Mucosa of descending colon (tissue), 3 donors: Measurements from ENCODE around the gene TTC9C. TPM values are rescaled to one million over a fixed set of nuclear protein-coding genes. Genes with fewer than 3 reads are reported as not detected.

ENCODE experiments used
- ATAC-seq: fragments of 200-7000 bp; cut with Tn5 transposase; one replicate; pipeline ENCODE4 v1.9.1; 2020; ENCODE audit warnings: mild to moderate bottlenecking, moderate library complexity
- DNase-seq, 3 donors: peaks; one replicate each; pipeline ENCODE4 v3.0.0-alpha.2; 2020
- H3K36me3 ChIP-seq: fragments of 200-600 bp; one replicate; pipeline ENCODE4 v1.8.0; 2021; ENCODE audit warnings: low read depth, mild to moderate bottlenecking
- H3K4me1 ChIP-seq: fragments of 200-600 bp; one replicate; pipeline ENCODE4 v1.8.0; 2021; ENCODE audit warnings: low read depth, mild to moderate bottlenecking
- H3K4me3 ChIP-seq: fragments of 200-600 bp; one replicate; pipeline ENCODE4 v1.8.0; 2021; ENCODE audit warnings: mild to moderate bottlenecking
- H3K9me3 ChIP-seq: fragments of 200-600 bp; one replicate; pipeline ENCODE4 v1.8.0; 2021; ENCODE audit warnings: mild to moderate bottlenecking
- CTCF ChIP-seq: fragments of 200-600 bp; IDR thresholded peaks from one replicate; pipeline ENCODE4 v1.8.0; 2022; ENCODE audit warnings: antibody characterized with exemption, mild to moderate bottlenecking
- intact Hi-C, 2 donors: fragments of 100-400 bp; cut with DNase I in 1 of 2; cut with micrococcal nuclease in 1 of 2; formaldehyde crosslinking; loops; one replicate each; pipeline versions ENCODE4 v1.11.0 to v1.11.1; 2022; cut with DNase I, micrococcal nuclease
- long read RNA-seq, 2 donors: library from polyadenylated mRNA; unstranded; transcript quantifications; one replicate each; pipeline ENCODE4 v2.0.0, GENCODE V29; 2019 to 2021
- total RNA-seq, 3 donors: library from RNA; stranded (reverse); fragmentation: NEBNext Ultra II Directional in 2 of 3; extraction: Animal tissue kit (Norgen Biotek cat#: 25700) in 2 of 3; gene quantifications; one replicate each; pipeline versions ENCODE4 v1.2.1 to v1.2.4, GENCODE V29; 2021 to 2023
- donor health status: DM: no; HTN: no; CAD: no; lungs with moderate emphysema.
- donor health status: DM: no; HTN: no; CAD: no.
- donor health status: DM: no; HTN: yes; CAD: no.

TTC9C gene, protein sequence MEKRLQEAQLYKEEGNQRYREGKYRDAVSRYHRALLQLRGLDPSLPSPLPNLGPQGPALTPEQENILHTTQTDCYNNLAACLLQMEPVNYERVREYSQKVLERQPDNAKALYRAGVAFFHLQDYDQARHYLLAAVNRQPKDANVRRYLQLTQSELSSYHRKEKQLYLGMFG
- total RNA-seq = 10 to 100 TPM; 27.7 to 31.8 (median 29.3) TPM
- long read RNA-seq, donor 1, transcript TTC9C-202 (3 exons, 1,080 nt) = major isoform, 5 of 5 reads
- long read RNA-seq, donor 1, partial matches to known transcripts = 0 of 5 reads
- long read RNA-seq, donor 1, other reads (novel, unspliced or antisense) = 0 of 5 reads
- long read RNA-seq, donor 2, partial matches to known transcripts = 0 of 5 reads
- long read RNA-seq, donor 2, other reads (novel, unspliced or antisense) = 3 of 5 reads

- TF ChIP-seq CTCF = no peak
- Histone ChIP-seq H3K4me3 (peak within 1 kb of the TSS; percentile 90), H3K4me1 (peaks cover 35% of the 10 kb centered on the region), H3K36me3 (no peaks in the 10 kb centered on the region), H3K9me3 (no peaks in the 10 kb centered on the region)
- ATAC-seq = peak; percentile 67
- intact Hi-C loops = no loop called here
- DNase-seq = peak; percentile 89 to 94 (median 92)
These were observed at the start of gene TTC9C for GRCh38 chr11:62728171-62728988. TSS of gene TTC9C (plus strand) at chr11:62728486. CDS start at chr11:62728849, 363 bp downstream.

GRCh38 chr11:62678770-62679696, 49.3 kb upstream of the TTC9C start, which contains the start of gene UBXN1:
TSS of gene UBXN1 (minus strand) at chr11:62679073. CDS start at chr11:62678923, 150 bp downstream.
- DNase-seq (peak; percentile 90 to 94 (median 93)), ATAC-seq (peak; percentile 91)
- intact Hi-C loops = no loop called here
- no peak for TF ChIP-seq CTCF
- Histone ChIP-seq H3K4me3 (peak within 1 kb of the TSS; percentile 99), H3K36me3 (no peaks in the 10 kb centered on the region), H3K9me3 (no peaks in the 10 kb centered on the region), H3K4me1 (peaks cover 19% of the 10 kb centered on the region)

DNA sequence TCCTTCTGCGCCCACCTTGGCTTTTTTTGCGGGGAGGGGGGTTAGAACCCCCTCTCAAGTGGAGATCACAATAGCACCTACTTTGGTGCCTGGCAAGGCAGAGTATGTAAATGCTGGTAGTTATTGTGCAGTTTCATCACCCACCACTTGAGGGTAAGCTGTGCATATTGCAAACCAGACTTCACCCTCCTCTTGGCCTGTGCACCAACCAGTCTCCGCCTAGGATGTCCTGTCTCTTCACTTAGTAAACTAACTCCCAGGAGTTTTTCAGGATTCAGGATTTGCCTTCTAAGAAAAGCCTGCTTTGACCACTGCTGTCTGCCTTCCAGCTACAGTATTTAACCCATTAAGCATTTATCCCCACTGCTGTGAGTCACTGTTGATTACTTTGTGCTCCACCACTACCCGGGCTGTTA, 47.5 kb upstream of the TTC9C start:
- no peak overlapping the region for H3K4me3 ChIP-seq
- H3K4me1 ChIP-seq = peaks cover 19% of the 10 kb centered on the region
- DNase-seq = peak in 2 of 3 donors; percentile 34 to 65
- intact Hi-C loops = no loop called here
- ATAC-seq = peak; percentile 78
- no peaks in the 10 kb centered on the region for H3K36me3 ChIP-seq
- H3K9me3 ChIP-seq = no peaks in the 10 kb centered on the region
- no peak for TF ChIP-seq CTCF

GRCh38 chr11:62682518-62682917, 45.8 kb upstream of the TTC9C start:
- TF ChIP-seq CTCF = no peak
- H3K9me3 ChIP-seq = no peaks in the 10 kb centered on the region
- no peak overlapping the region for H3K4me3 ChIP-seq
- DNase-seq = peak; percentile 52 to 74 (median 68)
- intact Hi-C loops = no loop called here
- no peaks in the 10 kb centered on the region for H3K36me3 ChIP-seq
- ATAC-seq = peak; percentile 73
- peaks cover 18% of the 10 kb centered on the region for H3K4me1 ChIP-seq
